ENCODE results near the gene SIM2. TPM values are rescaled to one million over a fixed set of nuclear protein-coding genes. Genes with fewer than 3 reads are reported as not detected.
A peak's percentile ranks its signal among the peaks of the same experiment; 100 is the strongest.

Gene SIM2
- total RNA-seq, 1 donor from 2014 or later, result not detected

- H3K4me1 ChIP-seq, result peaks cover 32% of the 10 kb centered on the region
- DNase-seq, result no peak
- H3K36me3 ChIP-seq, result no peaks in the 10 kb centered on the region
- no peak overlapping the region for H3K27ac ChIP-seq (replicated peaks)
- intact Hi-C loops (cut with micrococcal nuclease), result no loop called here
- no peak for TF ChIP-seq CTCF (IDR thresholded peaks at IDR 0.05; ENCODE audit: borderline replicate concordance)
- H3K4me3 ChIP-seq, result peak overlapping the region; percentile 25
- H3K27me3 ChIP-seq (ENCODE audit: low read depth), result peaks cover 100% of the 10 kb centered on the region
- H3K9me3 ChIP-seq (replicated peaks), result no peaks in the 10 kb centered on the region
These were observed 6.0 kb upstream of the SIM2 start for GRCh38 chr21:36692835-36693488.

GRCh38 chr21:36693489-36694030 is 5.4 kb upstream of the SIM2 start:
- H3K4me3 ChIP-seq, result peak overlapping the region; percentile 25
- no peak overlapping the region for H3K27ac ChIP-seq (replicated peaks)
- H3K4me1 ChIP-seq, result peaks cover 38% of the 10 kb centered on the region
- DNase-seq, result no peak
- intact Hi-C loops (cut with micrococcal nuclease), result no loop called here
- peaks cover 100% of the 10 kb centered on the region for H3K27me3 ChIP-seq (ENCODE audit: low read depth)
- no peaks in the 10 kb centered on the region for H3K36me3 ChIP-seq
- H3K9me3 ChIP-seq (replicated peaks), result no peaks in the 10 kb centered on the region
- TF ChIP-seq CTCF (IDR thresholded peaks at IDR 0.05; ENCODE audit: borderline replicate concordance), result no peak

- Histone ChIP-seq H3K4me3 (no peak overlapping the region), H3K36me3 (no peaks in the 10 kb centered on the region), H3K4me1 (peaks cover 43% of the 10 kb centered on the region), H3K9me3 (replicated peaks) (no peaks in the 10 kb centered on the region), H3K27ac (replicated peaks) (no peak overlapping the region), H3K27me3 (ENCODE audit: low read depth) (peaks cover 100% of the 10 kb centered on the region)
- TF ChIP-seq CTCF (IDR thresholded peaks at IDR 0.05; ENCODE audit: borderline replicate concordance), result no peak
- DNase-seq, result no peak
- intact Hi-C loops (cut with micrococcal nuclease), result no loop called here
These were observed 4.8 kb upstream of the SIM2 start for GRCh38 chr21:36694031-36694515.

- no peak overlapping the region for H3K27ac ChIP-seq (replicated peaks)
- TF ChIP-seq CTCF (IDR thresholded peaks at IDR 0.05; ENCODE audit: borderline replicate concordance), result no peak
- no peaks in the 10 kb centered on the region for H3K36me3 ChIP-seq
- intact Hi-C loops (cut with micrococcal nuclease), result no loop called here
- H3K9me3 ChIP-seq (replicated peaks), result no peaks in the 10 kb centered on the region
- H3K4me3 ChIP-seq, result no peak overlapping the region
- DNase-seq, result no peak
- H3K4me1 ChIP-seq, result peaks cover 49% of the 10 kb centered on the region
- peaks cover 100% of the 10 kb centered on the region for H3K27me3 ChIP-seq (ENCODE audit: low read depth)
These were observed 4.2 kb upstream of the SIM2 start for GRCh38 chr21:36694593-36695282.

GRCh38 chr21:36695283-36695634 is 3.7 kb upstream of the SIM2 start:
- Histone ChIP-seq H3K36me3 (no peaks in the 10 kb centered on the region), H3K27me3 (ENCODE audit: low read depth) (peaks cover 100% of the 10 kb centered on the region), H3K27ac (replicated peaks) (no peak overlapping the region), H3K9me3 (replicated peaks) (no peaks in the 10 kb centered on the region), H3K4me1 (peaks cover 55% of the 10 kb centered on the region), H3K4me3 (no peak overlapping the region)
- no peak for DNase-seq
- no peak for TF ChIP-seq CTCF (IDR thresholded peaks at IDR 0.05; ENCODE audit: borderline replicate concordance)
- intact Hi-C loops (cut with micrococcal nuclease), result no loop called here

Measured in left ventricle myocardium inferior (tissue), 1 donor.